Activated CD8-positive, alpha-beta memory T cell treated with anti-CD3 and anti-CD28 coated beads for 4 hours (primary cell): ENCODE results near the gene FEZF2.

Experiments used
- DNase-seq, 2 donors: peaks; one replicate each; pipeline ENCODE4 v3.0.0-alpha.2; 2020; ENCODE audit warnings: low read depth in 2 of 2

The FEZF2 gene

GRCh38 chr3:62332835-62333244 lies 40.5 kb downstream of the FEZF2 start:
- no peak for DNase-seq

GRCh38 chr3:62332017-62332416 lies 41.3 kb downstream of the FEZF2 start:
- DNase-seq: no peak

DNA sequence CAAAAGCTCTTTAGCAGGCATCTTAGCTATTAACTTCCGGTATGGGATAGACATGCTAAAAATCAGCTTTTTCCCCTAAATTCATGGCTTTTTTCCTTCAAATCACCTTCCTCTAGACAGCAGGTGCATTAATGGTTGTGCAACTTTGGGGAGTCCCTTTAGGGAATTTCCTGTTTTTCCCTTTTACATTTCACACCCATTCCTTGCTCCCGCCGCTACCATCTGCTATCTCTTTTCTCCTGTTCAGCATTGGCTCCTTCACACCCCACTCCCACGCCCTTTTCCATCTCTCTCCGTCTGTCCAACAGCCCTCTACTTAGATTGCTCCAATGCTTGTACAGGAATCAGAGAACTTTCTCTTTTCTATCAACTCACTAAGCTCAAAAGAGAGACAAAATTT lies 43.4 kb downstream of the FEZF2 start:
- no peak for DNase-seq

- no peak for DNase-seq
Observed at GRCh38 chr3:62325896-62326295, 47.5 kb downstream of the FEZF2 start.

- no peak for DNase-seq
Observed at GRCh38 chr3:62323241-62323640, 50.1 kb downstream of the FEZF2 start.
